IMR-90 (cell line): ENCODE data around the gene VPS26C. TPM values are rescaled to one million over a fixed set of nuclear protein-coding genes. Genes with fewer than 3 reads are reported as not detected.

ENCODE experiments used
- ATAC-seq: fragments of 200-7000 bp; cut with Tn5 transposase; 2 replicates; pipeline ENCODE4 v1.9.1; 2020; ENCODE audit warnings: low read depth, mild to moderate bottlenecking, moderate library complexity
- BruUV-seq: library from RNA; stranded (reverse); fragments of 400-500 nt; replicated peaks from 2 replicates; lab custom pipeline; 2021; lab: Mats Ljungman, UMichigan
- CTCF ChIA-PET: fragments of 300-600 bp; formaldehyde crosslinking; extraction: SDS; loops from one replicate; lab custom pipeline; 2021; ENCODE audit warnings: antibody characterized with exemption; lab: Yijun Ruan, JAX
- POLR2A ChIA-PET: fragments of 300-600 bp; sonication (Branson Sonifier 250); formaldehyde crosslinking; loops from one replicate; lab custom pipeline; 2022; ENCODE audit warnings: antibody characterized with exemption; ENCODE audit not compliant: unreplicated experiment; lab: Charles Lee
- DNase-seq: peaks from one replicate; pipeline ENCODE4 v3.0.0; 2013
- H2AFZ ChIP-seq: replicated peaks from 2 replicates; pipeline ENCODE3; 2013; ENCODE audit warnings: low read length, mild to moderate bottlenecking; ENCODE audit not compliant: poor library complexity
- H2AK5ac ChIP-seq: 2 replicates; pipeline ENCODE4 v1.6.1; 2013; ENCODE audit warnings: low read depth, low read length, inconsistent platforms
- H2AK9ac ChIP-seq: replicated peaks from 2 replicates; pipeline ENCODE3; 2013; ENCODE audit warnings: mild to moderate bottlenecking, low read depth, low read length, moderate library complexity; ENCODE audit not compliant: poor library complexity
- H2BK120ac ChIP-seq: 2 replicates; pipeline ENCODE4 v1.6.1; 2013; ENCODE audit warnings: low read depth, low read length, inconsistent platforms
- H2BK15ac ChIP-seq: 3 replicates; pipeline ENCODE4 v1.6.1; 2013; ENCODE audit warnings: low read depth, low read length, inconsistent platforms
- H2BK20ac ChIP-seq: 2 replicates; pipeline ENCODE4 v1.6.1; 2013; ENCODE audit warnings: low read depth, mild to moderate bottlenecking, inconsistent platforms, low read length, moderate library complexity
- H2BK5ac ChIP-seq: 2 replicates; pipeline ENCODE4 v1.6.1; 2013; ENCODE audit warnings: mild to moderate bottlenecking, low read depth, low read length, inconsistent platforms; ENCODE audit not compliant: poor library complexity, severe bottlenecking
- H3K14ac ChIP-seq: replicated peaks from 2 replicates; pipeline ENCODE4 v1.6.1; 2013; ENCODE audit warnings: low read depth, low read length, inconsistent platforms
- H3K18ac ChIP-seq: 2 replicates; pipeline ENCODE4 v1.6.1; 2013; ENCODE audit warnings: low read depth, low read length, control low read depth
- H3K23ac ChIP-seq: 2 replicates; pipeline ENCODE4 v1.6.1; 2013; ENCODE audit warnings: low read depth, low read length, inconsistent platforms
- H3K27ac ChIP-seq: 2 replicates; pipeline ENCODE4 v1.5.1; 2013; ENCODE audit warnings: mild to moderate bottlenecking, control low read depth, low read length; ENCODE audit not compliant: insufficient read depth
- H3K27me3 ChIP-seq: 2 replicates; pipeline ENCODE4 v1.6.1; 2013; ENCODE audit warnings: low read length; ENCODE audit not compliant: control insufficient read depth, insufficient read depth
- H3K36me3 ChIP-seq: 2 replicates; pipeline ENCODE4 v1.6.1; 2013; ENCODE audit warnings: low read length, mixed read lengths; ENCODE audit not compliant: control insufficient read depth, insufficient read depth
- H3K4ac ChIP-seq: 2 replicates; pipeline ENCODE4 v1.6.1; 2013; ENCODE audit warnings: low read depth, low read length, inconsistent platforms
- H3K4me1 ChIP-seq: 2 replicates; pipeline ENCODE4 v1.6.1; 2013; ENCODE audit warnings: low read length, mixed read lengths; ENCODE audit not compliant: control insufficient read depth, insufficient read depth
- H3K4me2 ChIP-seq: 2 replicates; pipeline ENCODE4 v1.6.1; 2013; ENCODE audit warnings: low read depth, mild to moderate bottlenecking, control low read depth, low read length, moderate library complexity
- H3K4me3 ChIP-seq: 2 replicates; pipeline ENCODE4 v1.5.1; 2013; ENCODE audit warnings: low read depth, mild to moderate bottlenecking, control low read depth, low read length, moderate library complexity; ENCODE audit not compliant: insufficient read depth
- H3K56ac ChIP-seq: 2 replicates; pipeline ENCODE4 v1.6.1; 2013; ENCODE audit warnings: low read length, inconsistent platforms; ENCODE audit not compliant: insufficient read depth; ENCODE audit errors: extremely low read depth
- H3K79me1 ChIP-seq, 2 experiments: 2 replicates each; pipeline ENCODE4 v1.6.1; 2013; ENCODE audit warnings: low read length in 2 of 2, inconsistent platforms in 1 of 2, low read depth in 1 of 2
- H3K9ac ChIP-seq: 2 replicates; pipeline ENCODE4 v1.6.1; 2013; ENCODE audit warnings: low read depth, low read length, control low read depth
- H3K9me1 ChIP-seq: 2 replicates; pipeline ENCODE4 v1.6.1; 2013; ENCODE audit warnings: low read length, inconsistent platforms; ENCODE audit not compliant: insufficient read depth
- H3K9me3 ChIP-seq: 2 replicates; pipeline ENCODE4 v1.6.1; 2013; ENCODE audit warnings: low read length; ENCODE audit not compliant: control insufficient read depth, insufficient read depth
- H4K20me1 ChIP-seq: 2 replicates; pipeline ENCODE4 v1.6.1; 2013; ENCODE audit warnings: low read length, inconsistent platforms; ENCODE audit not compliant: insufficient read depth
- H4K5ac ChIP-seq: 2 replicates; pipeline ENCODE4 v1.6.1; 2013; ENCODE audit warnings: mild to moderate bottlenecking, low read depth, low read length, control low read depth
- H4K8ac ChIP-seq, 2 experiments: 2 replicates each; pipeline ENCODE4 v1.6.1; 2013; ENCODE audit warnings: low read depth in 2 of 2, low read length in 2 of 2, control low read depth in 1 of 2, inconsistent platforms in 1 of 2
- H4K91ac ChIP-seq: 2 replicates; pipeline ENCODE4 v1.6.1; 2013; ENCODE audit warnings: low read depth, low read length, inconsistent platforms; ENCODE audit not compliant: insufficient read depth
- CEBPB ChIP-seq: IDR thresholded peaks from 2 replicates; pipeline ENCODE4 v1.6.1; 2012; ENCODE audit warnings: low read depth, low read length, improper control_type of control experiment
- RAD21 ChIP-seq: IDR thresholded peaks from 2 replicates; pipeline ENCODE4 v1.6.1; 2012; ENCODE audit warnings: low read length, improper control_type of control experiment
- RFX5 ChIP-seq: IDR thresholded peaks from 2 replicates; pipeline ENCODE4 v1.8.0; 2012; ENCODE audit warnings: low read depth, mild to moderate bottlenecking, low read length, moderate library complexity
- whole genome bisulfite sequencing, 2 experiments: methylation state at CpG; one replicate each; pipeline versions ENCODE4 v1.1.5 to v1.1.7; 2013; ENCODE audit warnings: missing lambda C conversion rate in 2 of 2; ENCODE audit not compliant: insufficient read length in 1 of 2; ENCODE audit errors: extremely low coverage in 2 of 2; 5-methylcytosine and 5-hydroxymethylcytosine counted together
- dilution Hi-C: fragments of 300-500 bp; cut with HindIII; formaldehyde crosslinking; loops from one replicate; pipeline ENCODE4 v1.14.3; 2018; ENCODE audit warnings: low sequenced_read_pairs; ENCODE audit not compliant: unreplicated experiment
- in situ Hi-C: fragments of 300-500 bp; cut with MboI; formaldehyde crosslinking; loops from 3 replicates; pipeline ENCODE4 v1.14.3; 2019; ENCODE audit warnings: low sequenced_read_pairs, inconsistent platforms, mixed read lengths
- intact Hi-C: fragments of 100-400 bp; cut with micrococcal nuclease; formaldehyde crosslinking; loops from 2 replicates; pipeline ENCODE4 v1.10.0; 2022
- polyA plus RNA-seq, 3 experiments: library from polyadenylated mRNA; depleted of rRNA; stranded (reverse); fragments of >200 nt; gene quantifications; 2 replicates each; pipeline ENCODE4 v1.2.3, GENCODE V29; 2012; ENCODE audit warnings: low replicate concordance in 1 of 3
- total RNA-seq: library from RNA; depleted of rRNA; stranded (reverse); fragments of >200 nt; gene quantifications from 2 replicates; pipeline ENCODE4 v1.2.3, GENCODE V29; 2012
- TF ChIP-seq, protein P1 (sequence below): conservative IDR thresholded peaks from 2 replicates; pipeline ENCODE4 v1.5.1; 2012; ENCODE audit warnings: mild to moderate bottlenecking, low read depth, low read length, improper control_type of control experiment
- TF ChIP-seq, protein P2 (sequence below): fragments of 150-350 bp; IDR thresholded peaks from 2 replicates; pipeline ENCODE4 v1.6.1; 2017; ENCODE audit warnings: mild to moderate bottlenecking, antibody characterized with exemption, low read length, low read depth

VPS26C gene
- total and polyA plus RNA-seq, 2 of the 4 experiments (the other 2 are of a cell fraction): 30.0 to 36.6 TPM

DNA sequence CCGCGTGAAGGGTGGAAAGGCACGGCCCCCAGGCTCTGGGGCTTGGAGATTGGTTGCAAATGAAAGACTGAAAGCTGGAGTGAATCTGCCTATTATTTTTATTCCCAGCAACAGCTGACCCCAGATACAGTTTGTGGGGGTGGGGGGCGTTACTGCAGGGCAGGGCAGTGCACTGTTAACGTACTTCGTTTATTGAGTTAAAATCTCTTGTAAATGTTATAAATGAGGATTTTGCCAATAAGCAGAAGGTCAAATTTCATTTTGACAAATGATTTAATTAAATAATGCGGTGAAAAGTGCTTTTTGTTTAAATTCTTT, 1.0 kb upstream of the VPS26C start:
- intact Hi-C loops (loop anchor here (5.0 kb wide), 1 partner anchor 194 kb away; no protein-coding TSS in a partner anchor), dilution Hi-C loops (no loop called here), in situ Hi-C loops (loop anchor here (25.0 kb wide), 1 partner anchor 194 kb away; no protein-coding TSS in a partner anchor)
- Histone ChIP-seq H2BK15ac (peak overlapping the region; percentile 39; the same call in 1 of the 3 replicates), H4K5ac (peak overlapping the region; percentile 78), H3K9me3 (no peaks in the 10 kb centered on the region), H4K20me1 (peaks cover 8% of the 10 kb centered on the region), H3K27ac (peak overlapping the region; percentile 93), H3K4me2 (peak overlapping the region; percentile 95), H4K8ac (peak overlapping the region; percentile 21 to 94), H3K56ac (peak overlapping the region; percentile 80), H4K91ac (peak overlapping the region; percentile 95), H3K9me1 (peaks cover 16% of the 10 kb centered on the region), H3K36me3 (no peaks in the 10 kb centered on the region), H2AFZ (peak overlapping the region; percentile 93), H3K14ac (peak overlapping the region; percentile 93), H3K4ac (peak overlapping the region; percentile 90), H2BK5ac (peak overlapping the region; percentile 87), H3K27me3 (no peaks in the 10 kb centered on the region), H2BK120ac (peak overlapping the region; percentile 63), H3K18ac (peak overlapping the region; percentile 33; the same call in 1 of the 2 replicates), H3K4me1 (peaks cover 3% of the 10 kb centered on the region; the same call in 1 of the 2 replicates), H3K79me1 (peaks cover 9 to 40% of the 10 kb centered on the region in 2 experiments; a peak in 3 of 4 replicates), H3K4me3 (peak overlapping the region; percentile 69), H2AK9ac (peak overlapping the region; percentile 82), H3K23ac (peak overlapping the region; percentile 73; the same call in 1 of the 2 replicates), H2AK5ac (peak overlapping the region; percentile 62), H3K9ac (peak overlapping the region; percentile 85), H2BK20ac (no peak overlapping the region)
- ChIA-PET POLR2A (interaction anchor here (0.6 to 1.3 kb wide), 2 partner anchors 64 to 195 kb away, joined by 3 read pairs; no protein-coding TSS in a partner anchor), CTCF (no interaction called here)
- BruUV-seq: no TSS peak
- TF ChIP-seq RFX5 (peak; percentile 84; the same call in 1 of the 2 replicates), RAD21 (0 out of 2 replicates have a peak, but pooled peaks have one; percentile 3), CEBPB (no peak)
- TF ChIP-seq, protein P1, sequence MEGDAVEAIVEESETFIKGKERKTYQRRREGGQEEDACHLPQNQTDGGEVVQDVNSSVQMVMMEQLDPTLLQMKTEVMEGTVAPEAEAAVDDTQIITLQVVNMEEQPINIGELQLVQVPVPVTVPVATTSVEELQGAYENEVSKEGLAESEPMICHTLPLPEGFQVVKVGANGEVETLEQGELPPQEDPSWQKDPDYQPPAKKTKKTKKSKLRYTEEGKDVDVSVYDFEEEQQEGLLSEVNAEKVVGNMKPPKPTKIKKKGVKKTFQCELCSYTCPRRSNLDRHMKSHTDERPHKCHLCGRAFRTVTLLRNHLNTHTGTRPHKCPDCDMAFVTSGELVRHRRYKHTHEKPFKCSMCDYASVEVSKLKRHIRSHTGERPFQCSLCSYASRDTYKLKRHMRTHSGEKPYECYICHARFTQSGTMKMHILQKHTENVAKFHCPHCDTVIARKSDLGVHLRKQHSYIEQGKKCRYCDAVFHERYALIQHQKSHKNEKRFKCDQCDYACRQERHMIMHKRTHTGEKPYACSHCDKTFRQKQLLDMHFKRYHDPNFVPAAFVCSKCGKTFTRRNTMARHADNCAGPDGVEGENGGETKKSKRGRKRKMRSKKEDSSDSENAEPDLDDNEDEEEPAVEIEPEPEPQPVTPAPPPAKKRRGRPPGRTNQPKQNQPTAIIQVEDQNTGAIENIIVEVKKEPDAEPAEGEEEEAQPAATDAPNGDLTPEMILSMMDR: no peak
- TF ChIP-seq, protein P2, sequence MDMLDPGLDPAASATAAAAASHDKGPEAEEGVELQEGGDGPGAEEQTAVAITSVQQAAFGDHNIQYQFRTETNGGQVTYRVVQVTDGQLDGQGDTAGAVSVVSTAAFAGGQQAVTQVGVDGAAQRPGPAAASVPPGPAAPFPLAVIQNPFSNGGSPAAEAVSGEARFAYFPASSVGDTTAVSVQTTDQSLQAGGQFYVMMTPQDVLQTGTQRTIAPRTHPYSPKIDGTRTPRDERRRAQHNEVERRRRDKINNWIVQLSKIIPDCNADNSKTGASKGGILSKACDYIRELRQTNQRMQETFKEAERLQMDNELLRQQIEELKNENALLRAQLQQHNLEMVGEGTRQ: no peak
- ATAC-seq (no peak), DNase-seq (no peak)
- WGBS, 2 experiments: no CpG with 5 or more reads among the region's 7 CpGs
